DOHH2 (cell line): ENCODE results near the gene LBR.

Source experiments
- H3F3A ChIP-seq: fragments of 200-600 bp; sonication (generic), shearing (Covaris generic); 2 replicates; pipeline ENCODE4 v1.6.0; 2016; ENCODE audit warnings: antibody characterized with exemption, mild to moderate bottlenecking; ENCODE audit not compliant: control insufficient read depth, insufficient read depth
- H3K27ac ChIP-seq: fragments of 200-600 bp; sonication (generic); 2 replicates; pipeline ENCODE4 v1.5.1; 2014; ENCODE audit warnings: low read depth, mild to moderate bottlenecking, low read length, moderate library complexity
- H3K27me3 ChIP-seq: fragments of 200-600 bp; sonication (generic); 2 replicates; pipeline ENCODE4 v1.6.1; 2014; ENCODE audit warnings: mild to moderate bottlenecking, low read length, mixed read lengths; ENCODE audit not compliant: control insufficient read depth
- H3K36me3 ChIP-seq: fragments of 200-600 bp; sonication (generic); 2 replicates; pipeline ENCODE4 v1.6.1; 2014; ENCODE audit warnings: mild to moderate bottlenecking, low read length, moderate library complexity, mixed read lengths; ENCODE audit not compliant: control insufficient read depth
- H3K4me1 ChIP-seq: fragments of 200-600 bp; sonication (generic); 2 replicates; pipeline ENCODE4 v1.6.1; 2014; ENCODE audit warnings: mild to moderate bottlenecking, low read length, mixed read lengths; ENCODE audit not compliant: control insufficient read depth
- H3K4me2 ChIP-seq: fragments of 200-600 bp; sonication (generic); 2 replicates; pipeline ENCODE4 v1.6.0; 2014; ENCODE audit warnings: mild to moderate bottlenecking, low read length, moderate library complexity
- H3K4me3 ChIP-seq: fragments of 200-600 bp; sonication (generic); 2 replicates; pipeline ENCODE4 v1.5.1; 2014; ENCODE audit warnings: mild to moderate bottlenecking, low read length, mixed read lengths
- H3K79me2 ChIP-seq: fragments of 200-600 bp; sonication (generic); 2 replicates; pipeline ENCODE4 v1.6.1; 2014; ENCODE audit warnings: mild to moderate bottlenecking, low read length, mixed read lengths; ENCODE audit not compliant: control insufficient read depth
- H3K9me2 ChIP-seq: fragments of 200-600 bp; sonication (generic); replicated peaks from 2 replicates; pipeline ENCODE4 v1.6.1; 2014; ENCODE audit warnings: mild to moderate bottlenecking, low read length, mixed read lengths; ENCODE audit not compliant: control insufficient read depth
- H3K9me3 ChIP-seq: fragments of 200-600 bp; sonication (generic); 2 replicates; pipeline ENCODE4 v1.6.1; 2014; ENCODE audit warnings: antibody characterized with exemption, low read length, mixed read lengths; ENCODE audit not compliant: control insufficient read depth, insufficient read depth
- H4K20me1 ChIP-seq: fragments of 200-600 bp; sonication (generic); 2 replicates; pipeline ENCODE4 v1.6.0; 2014; ENCODE audit warnings: low read depth, mild to moderate bottlenecking, antibody characterized with exemption, low read length, moderate library complexity; ENCODE audit not compliant: control insufficient read depth, insufficient read depth
- EZH2phosphoT487 ChIP-seq: fragments of 200-600 bp; sonication (generic); IDR thresholded peaks from 2 replicates; pipeline ENCODE4 v1.6.1; 2017; ENCODE audit warnings: borderline replicate concordance, mild to moderate bottlenecking, antibody characterized with exemption, low read length, moderate library complexity, mixed read lengths
- TF ChIP-seq, protein P1 (sequence below): fragments of 200-600 bp; sonication (generic); IDR thresholded peaks from one replicate; pipeline ENCODE4 v1.5.1; 2014; ENCODE audit warnings: antibody characterized with exemption, mild to moderate bottlenecking, low read depth, low read length; ENCODE audit not compliant: poor library complexity, severe bottlenecking

Gene LBR

DNA sequence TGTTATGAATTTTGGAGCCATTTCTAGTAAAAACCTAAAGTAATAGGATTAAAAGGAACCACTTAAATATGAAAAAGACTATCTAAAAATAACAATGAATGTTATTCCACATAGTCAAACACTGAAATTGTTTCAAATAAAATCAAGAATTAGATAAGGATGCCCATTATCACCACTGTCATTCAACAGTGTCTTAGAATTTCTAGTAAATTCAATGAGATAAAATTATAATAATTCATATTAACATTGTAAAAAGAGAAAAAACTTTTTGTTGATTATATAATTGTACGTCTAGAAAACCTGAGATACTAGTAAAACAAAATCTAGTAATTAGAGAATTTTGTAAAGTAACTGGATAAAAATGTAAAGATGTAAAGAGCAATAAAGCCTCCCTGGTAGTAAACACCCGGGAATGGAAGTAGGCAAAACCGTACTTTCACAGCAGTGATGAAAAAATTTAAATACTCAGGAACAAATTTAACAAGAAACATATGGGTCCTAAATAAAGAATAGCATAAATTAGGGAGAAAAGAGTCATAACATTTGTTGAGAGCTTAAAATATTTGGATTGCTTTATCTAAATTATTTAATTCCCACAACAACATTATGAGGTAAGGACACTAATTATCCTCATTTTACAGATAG is 56.4 kb downstream of the LBR start:
- H3K27ac ChIP-seq = no peak overlapping the region
- no peaks in the 10 kb centered on the region for H3K9me2 ChIP-seq
- no peaks in the 10 kb centered on the region for H3K9me3 ChIP-seq
- H3K4me2 ChIP-seq = no peak overlapping the region
- H3K27me3 ChIP-seq = peaks cover 10% of the 10 kb centered on the region
- no peak for TF ChIP-seq EZH2phosphoT487
- TF ChIP-seq, protein P1, sequence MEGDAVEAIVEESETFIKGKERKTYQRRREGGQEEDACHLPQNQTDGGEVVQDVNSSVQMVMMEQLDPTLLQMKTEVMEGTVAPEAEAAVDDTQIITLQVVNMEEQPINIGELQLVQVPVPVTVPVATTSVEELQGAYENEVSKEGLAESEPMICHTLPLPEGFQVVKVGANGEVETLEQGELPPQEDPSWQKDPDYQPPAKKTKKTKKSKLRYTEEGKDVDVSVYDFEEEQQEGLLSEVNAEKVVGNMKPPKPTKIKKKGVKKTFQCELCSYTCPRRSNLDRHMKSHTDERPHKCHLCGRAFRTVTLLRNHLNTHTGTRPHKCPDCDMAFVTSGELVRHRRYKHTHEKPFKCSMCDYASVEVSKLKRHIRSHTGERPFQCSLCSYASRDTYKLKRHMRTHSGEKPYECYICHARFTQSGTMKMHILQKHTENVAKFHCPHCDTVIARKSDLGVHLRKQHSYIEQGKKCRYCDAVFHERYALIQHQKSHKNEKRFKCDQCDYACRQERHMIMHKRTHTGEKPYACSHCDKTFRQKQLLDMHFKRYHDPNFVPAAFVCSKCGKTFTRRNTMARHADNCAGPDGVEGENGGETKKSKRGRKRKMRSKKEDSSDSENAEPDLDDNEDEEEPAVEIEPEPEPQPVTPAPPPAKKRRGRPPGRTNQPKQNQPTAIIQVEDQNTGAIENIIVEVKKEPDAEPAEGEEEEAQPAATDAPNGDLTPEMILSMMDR = no peak
- no peaks in the 10 kb centered on the region for H4K20me1 ChIP-seq
- H3K4me3 ChIP-seq = no peak overlapping the region
- H3K36me3 ChIP-seq = no peaks in the 10 kb centered on the region
- H3K79me2 ChIP-seq = no peaks in the 10 kb centered on the region
- no peaks in the 10 kb centered on the region for H3K4me1 ChIP-seq
- no peaks in the 10 kb centered on the region for H3F3A ChIP-seq

DNA sequence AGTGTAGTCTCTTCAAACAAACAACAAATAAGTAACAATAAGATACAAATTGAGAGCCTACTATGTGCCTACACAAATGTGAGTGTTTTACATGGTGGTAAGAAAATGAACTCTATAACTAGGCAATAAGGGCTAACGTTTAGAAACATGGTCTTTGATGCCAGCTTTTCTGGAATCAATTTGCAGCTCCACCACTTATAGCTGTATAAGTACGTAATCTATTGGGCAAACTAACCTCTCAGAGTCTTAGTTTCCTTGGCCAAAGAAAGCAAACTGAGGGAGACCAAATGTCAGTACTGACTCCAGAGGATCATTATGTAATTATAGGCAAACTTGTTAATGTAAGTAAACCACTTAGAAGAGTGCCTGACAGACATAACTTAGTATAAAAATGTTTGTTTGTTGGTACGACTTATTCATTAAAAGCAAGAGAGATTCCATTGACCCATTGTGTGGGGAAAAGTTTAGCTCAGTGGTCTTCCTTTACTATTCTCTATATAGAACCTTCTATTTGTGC is 59.7 kb downstream of the LBR start:
- Histone ChIP-seq H3F3A (no peaks in the 10 kb centered on the region), H3K4me1 (no peaks in the 10 kb centered on the region), H3K4me3 (no peak overlapping the region), H3K9me2 (no peaks in the 10 kb centered on the region), H3K36me3 (no peaks in the 10 kb centered on the region), H3K27me3 (peaks cover 10% of the 10 kb centered on the region), H3K4me2 (no peak overlapping the region), H3K79me2 (no peaks in the 10 kb centered on the region), H3K27ac (no peak overlapping the region), H4K20me1 (no peaks in the 10 kb centered on the region), H3K9me3 (no peaks in the 10 kb centered on the region)
- TF ChIP-seq EZH2phosphoT487 = no peak
- TF ChIP-seq, protein P1 = no peak

DNA sequence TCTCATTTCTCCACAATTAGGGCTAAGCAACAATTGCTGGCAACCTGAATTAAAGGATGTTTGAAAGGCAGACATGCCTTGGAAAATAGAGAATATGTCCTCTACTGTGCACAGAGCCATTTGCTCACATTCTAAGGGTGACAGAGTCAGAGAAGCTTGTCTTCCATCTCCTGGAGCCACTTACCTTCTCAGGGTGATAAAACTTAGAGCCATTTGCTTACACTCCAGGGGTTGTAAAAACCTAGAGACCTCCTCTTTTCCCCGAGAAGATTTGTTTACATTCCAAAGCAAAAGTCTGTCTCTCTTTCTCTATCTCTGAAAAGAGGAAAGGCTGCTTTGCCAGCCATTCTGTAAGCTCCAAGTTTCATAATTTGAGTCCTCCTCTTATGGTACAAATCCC is 61.3 kb downstream of the LBR start:
- H3F3A ChIP-seq = no peaks in the 10 kb centered on the region
- H3K4me3 ChIP-seq = no peak overlapping the region
- no peaks in the 10 kb centered on the region for H4K20me1 ChIP-seq
- no peaks in the 10 kb centered on the region for H3K4me1 ChIP-seq
- no peak overlapping the region for H3K4me2 ChIP-seq
- peaks cover 10% of the 10 kb centered on the region for H3K27me3 ChIP-seq
- TF ChIP-seq EZH2phosphoT487 = no peak
- TF ChIP-seq, protein P1 = no peak
- H3K36me3 ChIP-seq = no peaks in the 10 kb centered on the region
- H3K9me3 ChIP-seq = no peaks in the 10 kb centered on the region
- H3K79me2 ChIP-seq = no peaks in the 10 kb centered on the region
- no peaks in the 10 kb centered on the region for H3K9me2 ChIP-seq
- no peak overlapping the region for H3K27ac ChIP-seq
